Measurements from ENCODE around the gene TUBB6. TPM values are rescaled to one million over a fixed set of nuclear protein-coding genes. Genes with fewer than 3 reads are reported as not detected.
A peak's percentile ranks its signal among the peaks of the same experiment; 100 is the strongest.

TUBB6 gene
- 42.2 and 47.9 TPM in 2 replicates for total RNA-seq (2021)
- Bru-seq, nascent RNA = percentile 71 among the genes with signal in this experiment
- BruChase-seq, experiment 1, labeled RNA remaining after a 2-hour chase = percentile 70 among the genes with signal in this experiment
- percentile 80 among the genes with signal in this experiment for BruChase-seq, experiment 2, labeled RNA remaining after a 6-hour chase
- long read RNA-seq, transcript TUBB6-201 (4 exons, 2,064 nt) = major isoform, 60 of 89 reads
- long read RNA-seq, transcript TUBB6-213 (4 exons, 1,017 nt) = minor isoform, 5 of 89 reads
- long read RNA-seq, transcript TUBB6-202 (3 exons, 2,163 nt) = minor isoform, 6 of 89 reads
- long read RNA-seq, partial matches to known transcripts = 3 of 89 reads
- long read RNA-seq, other reads (novel, unspliced or antisense) = 11 of 89 reads

DNA sequence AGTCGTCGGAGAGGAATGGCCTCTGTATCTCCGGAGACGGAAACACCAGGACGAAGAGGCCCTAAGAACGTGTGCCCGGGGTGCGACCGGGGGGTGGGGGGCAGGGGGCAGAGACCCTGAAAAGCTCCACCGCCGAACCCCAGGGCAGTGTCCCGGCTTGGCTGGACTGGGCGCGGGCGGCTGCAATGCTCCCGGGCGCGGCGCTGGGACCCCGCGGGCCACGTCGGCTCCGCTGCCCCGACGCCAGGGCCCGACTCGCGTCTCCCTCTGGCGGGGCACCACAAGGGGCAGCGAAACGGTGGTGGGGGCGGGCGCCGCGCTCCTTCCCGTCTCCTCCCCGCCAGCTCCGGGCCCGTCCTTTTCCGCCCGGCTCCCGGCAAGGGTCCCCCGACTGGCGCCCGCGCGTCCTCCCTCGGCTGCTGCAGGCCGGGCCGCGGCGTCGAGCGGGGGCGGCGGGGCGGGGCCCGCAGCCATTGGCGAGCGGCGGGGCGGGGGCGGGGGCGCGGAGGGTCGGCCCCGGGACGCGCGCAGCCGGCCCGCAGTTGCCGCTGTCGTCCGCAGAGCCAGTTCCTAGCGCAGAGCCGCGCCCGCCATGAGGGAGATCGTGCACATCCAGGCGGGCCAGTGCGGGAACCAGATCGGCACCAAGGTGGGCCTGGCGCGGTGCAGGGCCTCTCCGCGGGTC lies at the start of gene TUBB6:
Gene TUBB6, plus strand, starts transcription at position 541 of the 685 bp plus-strand sequence. Its CDS starts 52 bp downstream, at position 593.
- TF ChIP-seq, protein P1, sequence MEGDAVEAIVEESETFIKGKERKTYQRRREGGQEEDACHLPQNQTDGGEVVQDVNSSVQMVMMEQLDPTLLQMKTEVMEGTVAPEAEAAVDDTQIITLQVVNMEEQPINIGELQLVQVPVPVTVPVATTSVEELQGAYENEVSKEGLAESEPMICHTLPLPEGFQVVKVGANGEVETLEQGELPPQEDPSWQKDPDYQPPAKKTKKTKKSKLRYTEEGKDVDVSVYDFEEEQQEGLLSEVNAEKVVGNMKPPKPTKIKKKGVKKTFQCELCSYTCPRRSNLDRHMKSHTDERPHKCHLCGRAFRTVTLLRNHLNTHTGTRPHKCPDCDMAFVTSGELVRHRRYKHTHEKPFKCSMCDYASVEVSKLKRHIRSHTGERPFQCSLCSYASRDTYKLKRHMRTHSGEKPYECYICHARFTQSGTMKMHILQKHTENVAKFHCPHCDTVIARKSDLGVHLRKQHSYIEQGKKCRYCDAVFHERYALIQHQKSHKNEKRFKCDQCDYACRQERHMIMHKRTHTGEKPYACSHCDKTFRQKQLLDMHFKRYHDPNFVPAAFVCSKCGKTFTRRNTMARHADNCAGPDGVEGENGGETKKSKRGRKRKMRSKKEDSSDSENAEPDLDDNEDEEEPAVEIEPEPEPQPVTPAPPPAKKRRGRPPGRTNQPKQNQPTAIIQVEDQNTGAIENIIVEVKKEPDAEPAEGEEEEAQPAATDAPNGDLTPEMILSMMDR (conservative IDR thresholded peaks at IDR 0.05) = no peak
- no peak for TF ChIP-seq EZH2 (IDR thresholded peaks at IDR 0.05; ENCODE audit: low read depth)
- Histone ChIP-seq H3K27me3 (ENCODE audit: insufficient read depth, low read depth) (no peaks in the 10 kb centered on the region), H3K9me3 (ENCODE audit: insufficient read depth, low read depth) (peaks cover 4% of the 10 kb centered on the region; the same call in 1 of the 2 replicates), H4K20me1 (ENCODE audit: insufficient read depth) (no peaks in the 10 kb centered on the region), H3K79me2 (ENCODE audit: low read depth) (no peaks in the 10 kb centered on the region), H3F3A (ENCODE audit: insufficient read depth, low read depth) (peaks cover 4% of the 10 kb centered on the region; the same call in 1 of the 2 replicates), H2AFZ (peak within 1 kb of the TSS; percentile 88), H3K36me3 (ENCODE audit: low read depth) (no peaks in the 10 kb centered on the region), H3K27ac (no peak within 1 kb of the TSS), H3K4me3 (peak within 1 kb of the TSS; percentile 87), H3K9me2 (ENCODE audit: insufficient read depth) (no peaks in the 10 kb centered on the region), H3K4me2 (peak within 1 kb of the TSS; percentile 80), H3K4me1 (replicated peaks; ENCODE audit: insufficient read depth) (0 out of 2 replicates have a peak, but pooled peaks cover 6% of the 10 kb centered on the region)
- POLR2A ChIA-PET (ENCODE audit: unreplicated experiment) = no interaction called here
- peak in 1 of 2 experiments; percentile 60 for DNase-seq
- intact Hi-C loops (cut with micrococcal nuclease; ENCODE audit: unreplicated experiment) = loop anchor here (1.0 kb wide), 1 partner anchor 20 kb away; no protein-coding TSS in a partner anchor
- no TSS peak for BruUV-seq (replicated peaks)
- CTCF ChIA-PET = interaction anchor here (1.0 kb wide), 1 partner anchor 36 kb away, joined by 4 read pairs; no protein-coding TSS in a partner anchor

DNA sequence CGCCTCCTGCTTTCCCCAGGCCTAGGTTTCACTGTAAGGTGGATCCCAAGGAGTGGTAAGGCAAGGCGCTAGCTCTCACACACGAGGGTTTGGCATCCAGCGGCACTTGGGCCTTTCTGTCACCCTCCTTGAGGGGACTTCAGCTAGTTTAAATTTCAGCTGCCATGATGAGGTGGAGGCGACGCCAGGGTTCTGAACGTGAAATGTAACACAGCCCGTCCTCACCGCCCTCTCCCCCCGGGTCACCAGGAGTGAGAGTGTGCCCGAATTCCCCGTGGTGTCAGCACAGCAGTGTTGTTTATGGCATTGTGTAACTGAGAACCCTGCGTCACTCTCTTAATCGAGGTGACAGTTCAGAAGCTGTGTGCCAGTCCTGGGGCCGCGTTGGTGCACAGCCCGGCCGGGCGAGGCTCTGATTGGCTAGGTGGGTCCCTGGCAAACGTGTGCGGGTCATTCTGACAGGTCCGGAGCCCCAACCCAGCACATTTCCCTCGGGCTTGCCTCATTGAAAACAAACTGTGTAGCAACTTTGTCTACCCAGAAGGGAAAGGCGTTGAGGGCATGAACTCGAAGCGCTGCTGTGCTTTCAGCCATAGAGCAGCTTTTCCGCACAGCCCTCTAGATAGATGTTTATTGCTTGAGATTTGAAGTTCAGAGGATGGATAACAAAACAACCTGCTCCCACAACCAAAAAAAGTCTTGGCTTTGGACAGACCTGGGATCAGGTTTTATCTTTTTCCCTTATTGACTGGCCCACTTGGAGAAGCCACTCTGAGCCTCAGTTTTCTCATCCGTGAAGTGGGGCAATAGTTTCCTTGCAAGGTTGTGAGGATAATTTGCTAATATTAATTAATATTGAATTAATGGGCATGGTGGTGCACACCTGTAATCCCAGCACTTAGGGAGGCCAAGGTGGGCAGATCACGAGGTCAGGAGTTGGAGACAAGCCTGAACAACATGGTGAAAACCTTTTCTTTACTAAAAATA lies 49.0 kb upstream of the TUBB6 start:
- intact Hi-C loops (cut with micrococcal nuclease; ENCODE audit: unreplicated experiment) = loop anchor here (5.0 kb wide), 1 partner anchor 172 kb away; no protein-coding TSS in a partner anchor
- Histone ChIP-seq H4K20me1 (ENCODE audit: insufficient read depth) (no peaks in the 10 kb centered on the region), H3K27me3 (ENCODE audit: insufficient read depth, low read depth) (no peaks in the 10 kb centered on the region), H3K9me3 (ENCODE audit: insufficient read depth, low read depth) (no peaks in the 10 kb centered on the region), H3K27ac (peak overlapping the region; percentile 97), H3K4me2 (peak overlapping the region; percentile 54; the same call in 1 of the 2 replicates), H3F3A (ENCODE audit: insufficient read depth, low read depth) (peaks cover 36% of the 10 kb centered on the region), H3K4me3 (no peak overlapping the region), H3K79me2 (ENCODE audit: low read depth) (no peaks in the 10 kb centered on the region), H3K4me1 (replicated peaks; ENCODE audit: insufficient read depth) (peaks cover 47% of the 10 kb centered on the region), H3K36me3 (ENCODE audit: low read depth) (no peaks in the 10 kb centered on the region), H3K9me2 (ENCODE audit: insufficient read depth) (no peaks in the 10 kb centered on the region), H2AFZ (no peak overlapping the region)
- no TSS peak for BruUV-seq (replicated peaks)
- ChIA-PET CTCF (no interaction called here), POLR2A (ENCODE audit: unreplicated experiment) (no interaction called here)
- TF ChIP-seq, protein P1 (conservative IDR thresholded peaks at IDR 0.05) = no peak
- TF ChIP-seq EZH2 (IDR thresholded peaks at IDR 0.05; ENCODE audit: low read depth) = no peak
- no peak for DNase-seq
